ENCODE data around the gene SULT4A1.

SULT4A1 gene

GRCh38 chr22:43844560-43845545, 17.5 kb downstream of the SULT4A1 start:
- no peak for DNase-seq (ENCODE audit: low read depth)

DNA sequence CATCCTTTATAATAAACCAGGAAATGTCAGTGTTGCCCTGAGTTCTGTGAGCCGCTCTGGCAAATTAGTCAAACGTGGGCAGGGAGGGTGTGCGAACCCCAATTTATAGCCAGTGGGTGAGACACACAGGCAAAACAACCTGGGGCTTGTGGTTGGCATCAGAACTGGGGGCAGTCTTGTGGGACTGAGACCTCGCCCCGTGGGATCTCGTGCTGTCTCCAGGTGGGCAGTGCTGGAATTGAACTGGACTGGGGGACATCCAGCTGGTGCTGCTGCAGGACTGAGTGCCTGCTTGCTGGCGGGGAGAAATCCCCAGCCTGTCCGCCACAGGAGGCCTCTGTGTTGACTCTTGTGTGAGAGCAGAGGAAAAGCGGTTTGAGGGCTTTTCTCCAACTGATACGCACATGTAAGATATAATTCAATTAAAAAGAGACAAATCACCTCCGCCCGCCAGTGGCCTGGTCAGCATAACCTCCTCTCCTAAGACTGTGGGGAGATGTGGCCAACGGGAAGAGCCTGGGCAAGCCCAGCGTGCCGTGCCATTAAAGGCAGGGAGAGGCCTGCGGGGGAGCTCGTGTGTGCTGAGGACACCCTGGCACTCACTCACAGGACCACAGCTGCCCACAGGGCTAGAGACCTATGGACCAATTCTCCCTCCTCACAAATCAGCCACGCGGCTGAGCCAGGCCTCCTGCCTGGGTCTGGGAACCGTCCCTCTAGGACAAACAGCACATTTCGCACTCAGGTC, 18.4 kb downstream of the SULT4A1 start:
- DNase-seq (ENCODE audit: low read depth), result no peak

GRCh38 chr22:43841742-43842141, 20.6 kb downstream of the SULT4A1 start:
- DNase-seq (ENCODE audit: low read depth), result no peak

DNA sequence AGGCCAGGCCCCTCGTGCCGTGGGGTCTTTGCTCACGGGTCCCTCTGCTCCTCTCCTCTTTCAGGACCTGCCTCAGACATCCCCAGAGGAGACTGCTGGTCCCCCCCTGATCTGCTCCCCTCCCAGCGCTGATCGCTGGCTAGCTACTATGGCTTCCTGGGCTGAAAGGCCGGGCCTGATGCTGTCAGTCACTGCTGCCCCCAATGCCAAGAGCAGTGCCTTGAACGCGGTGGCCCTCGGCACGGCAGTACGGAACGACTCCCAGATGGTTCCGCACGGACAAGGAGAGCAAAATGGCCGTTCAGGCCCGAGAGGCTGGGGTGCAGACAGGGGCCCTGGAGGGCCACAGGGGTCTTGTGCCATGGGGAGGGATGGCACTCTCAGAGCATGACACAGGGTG, 21.5 kb downstream of the SULT4A1 start:
- DNase-seq (ENCODE audit: low read depth), result no peak

DNA sequence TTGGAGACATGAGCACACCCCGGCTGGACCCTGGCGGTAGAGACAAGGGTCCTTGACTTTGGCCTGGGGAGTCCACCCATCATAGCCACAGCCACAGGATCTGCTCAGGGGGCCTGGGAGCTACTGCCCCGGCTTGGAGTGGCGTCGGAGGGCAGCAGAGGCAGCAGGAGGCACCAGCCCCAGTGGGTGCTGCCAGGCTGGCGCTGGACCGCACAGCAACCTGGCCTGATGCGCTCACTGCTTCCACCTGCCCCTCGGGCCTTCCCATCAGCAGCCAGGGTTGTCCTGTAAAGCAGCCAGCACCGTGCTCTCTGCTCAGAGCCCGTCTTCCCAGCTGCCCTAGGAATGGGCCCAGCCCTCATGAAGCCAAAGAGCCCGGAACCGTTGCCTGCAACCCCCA, 21.9 kb downstream of the SULT4A1 start:
- DNase-seq (ENCODE audit: low read depth), result no peak

- DNase-seq (ENCODE audit: low read depth), result no peak
Observed at GRCh38 chr22:43839781-43840180, 22.5 kb downstream of the SULT4A1 start.

DNA sequence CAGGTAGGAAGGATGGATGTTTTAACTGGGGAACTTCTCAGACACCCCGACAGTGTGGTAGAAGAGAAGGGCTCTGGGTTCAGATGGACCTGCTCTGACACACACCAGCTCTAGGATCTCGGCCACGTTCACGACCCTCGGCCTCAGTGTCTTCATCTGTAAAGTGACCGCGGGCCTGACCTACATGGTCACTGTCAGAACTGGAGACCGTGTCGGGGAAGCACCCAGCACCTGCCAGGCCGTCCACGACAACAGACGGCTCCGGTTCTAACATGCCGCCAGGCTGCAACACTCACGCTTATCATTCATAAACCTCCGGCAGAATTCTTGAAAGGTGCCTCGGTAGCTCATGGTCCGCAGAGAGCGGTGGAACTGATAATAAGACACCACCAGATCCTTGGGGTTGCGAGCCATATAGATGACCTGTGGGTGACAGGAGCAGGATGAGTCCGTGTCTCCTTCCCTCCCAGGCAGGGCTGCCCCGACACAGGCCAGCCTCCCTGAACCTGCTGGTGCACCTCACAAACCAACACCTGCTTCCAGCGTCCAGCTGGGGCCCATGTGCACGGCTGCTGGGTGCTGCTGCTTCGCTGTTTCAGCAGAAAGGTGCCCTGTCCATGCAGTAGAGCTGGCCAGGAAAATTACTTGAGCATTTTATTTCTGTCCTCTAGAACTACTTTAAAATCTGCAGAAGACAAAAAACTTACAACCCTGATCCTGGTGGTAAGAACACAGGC, 23.6 kb downstream of the SULT4A1 start:
- no peak for DNase-seq (ENCODE audit: low read depth)

DNA sequence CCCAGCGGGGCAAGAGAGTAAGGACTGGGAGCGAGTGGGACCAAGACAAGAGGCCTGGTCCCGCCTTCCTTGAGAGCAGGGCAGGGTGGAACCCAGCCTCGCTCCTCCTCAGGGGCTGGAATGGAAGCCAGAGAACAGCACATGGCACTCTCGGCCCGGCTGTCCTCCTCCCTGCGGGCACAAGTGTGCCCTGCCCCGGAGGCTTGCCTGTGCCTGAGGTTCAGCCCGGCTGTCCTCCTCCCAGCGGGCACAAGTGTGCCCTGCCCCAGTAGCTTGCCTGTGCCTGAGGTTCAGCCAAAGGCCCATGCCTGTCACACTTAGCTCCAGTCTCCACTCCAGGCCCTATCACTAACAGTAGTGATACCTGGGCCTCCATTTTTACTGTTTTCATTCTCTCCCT, 24.2 kb downstream of the SULT4A1 start:
- no peak for DNase-seq (ENCODE audit: low read depth)

DNA sequence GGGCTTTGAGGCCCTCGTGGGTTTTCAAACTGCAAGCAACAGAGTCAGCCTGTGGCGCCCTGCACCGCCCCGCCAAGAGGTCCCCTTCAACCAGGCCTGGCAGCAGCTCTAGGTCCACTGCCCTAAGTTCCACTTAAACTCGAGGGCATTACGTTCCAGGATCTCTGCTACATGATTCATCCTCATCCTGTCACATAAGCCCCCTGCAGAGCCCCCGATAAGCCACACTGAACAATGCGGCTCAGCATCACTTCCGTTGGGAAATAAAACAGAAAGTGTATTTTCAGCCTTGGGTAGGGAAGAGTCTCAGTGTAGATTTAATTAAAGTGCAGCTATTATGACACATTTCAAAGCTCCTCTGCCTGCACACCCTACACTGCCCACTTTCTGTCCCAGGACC, 24.6 kb downstream of the SULT4A1 start:
- no peak for DNase-seq (ENCODE audit: low read depth)

DNA sequence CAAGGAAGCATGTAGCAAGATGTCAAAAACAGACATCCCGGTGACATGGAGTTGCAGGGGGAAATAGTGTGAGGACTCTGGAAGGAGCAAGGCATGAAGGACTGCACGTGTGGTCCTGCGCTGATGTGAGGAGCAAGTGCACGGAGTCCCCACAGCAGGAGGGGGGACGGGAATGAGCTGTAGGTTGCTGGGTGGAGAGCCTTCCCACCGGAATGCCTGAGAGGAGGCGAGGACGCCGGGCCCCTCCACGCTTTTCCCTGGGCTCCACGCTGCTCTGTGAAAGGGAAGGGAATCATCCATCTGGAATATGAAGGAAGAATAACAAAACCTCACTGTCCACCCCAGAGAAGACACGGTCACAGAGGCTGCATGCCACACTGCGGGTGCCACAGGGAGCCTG, 26.6 kb downstream of the SULT4A1 start:
- DNase-seq (ENCODE audit: low read depth), result no peak

DNA sequence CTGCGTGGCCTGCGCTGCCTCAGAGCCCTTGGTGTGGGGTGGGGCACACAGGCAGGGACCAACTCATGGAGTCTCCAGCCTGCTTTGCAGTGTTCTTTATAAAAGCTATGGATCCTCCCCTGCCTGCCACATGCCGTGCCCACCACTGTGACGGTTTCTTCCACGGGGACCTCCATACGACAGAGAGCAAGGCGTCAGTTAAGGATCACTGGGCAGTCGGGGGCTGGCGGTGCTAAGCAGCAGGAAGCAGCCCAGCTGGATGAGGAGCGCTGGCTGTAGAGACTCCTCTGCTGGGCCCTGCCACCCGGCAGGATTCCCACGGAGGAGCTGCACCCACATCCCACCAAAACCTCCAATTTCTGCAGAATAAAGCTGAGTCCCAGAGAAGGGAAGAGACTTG, 27.1 kb downstream of the SULT4A1 start:
- no peak for DNase-seq (ENCODE audit: low read depth)

- DNase-seq (ENCODE audit: low read depth), result no peak
Observed at GRCh38 chr22:43833286-43834240, 28.8 kb downstream of the SULT4A1 start.

DNA sequence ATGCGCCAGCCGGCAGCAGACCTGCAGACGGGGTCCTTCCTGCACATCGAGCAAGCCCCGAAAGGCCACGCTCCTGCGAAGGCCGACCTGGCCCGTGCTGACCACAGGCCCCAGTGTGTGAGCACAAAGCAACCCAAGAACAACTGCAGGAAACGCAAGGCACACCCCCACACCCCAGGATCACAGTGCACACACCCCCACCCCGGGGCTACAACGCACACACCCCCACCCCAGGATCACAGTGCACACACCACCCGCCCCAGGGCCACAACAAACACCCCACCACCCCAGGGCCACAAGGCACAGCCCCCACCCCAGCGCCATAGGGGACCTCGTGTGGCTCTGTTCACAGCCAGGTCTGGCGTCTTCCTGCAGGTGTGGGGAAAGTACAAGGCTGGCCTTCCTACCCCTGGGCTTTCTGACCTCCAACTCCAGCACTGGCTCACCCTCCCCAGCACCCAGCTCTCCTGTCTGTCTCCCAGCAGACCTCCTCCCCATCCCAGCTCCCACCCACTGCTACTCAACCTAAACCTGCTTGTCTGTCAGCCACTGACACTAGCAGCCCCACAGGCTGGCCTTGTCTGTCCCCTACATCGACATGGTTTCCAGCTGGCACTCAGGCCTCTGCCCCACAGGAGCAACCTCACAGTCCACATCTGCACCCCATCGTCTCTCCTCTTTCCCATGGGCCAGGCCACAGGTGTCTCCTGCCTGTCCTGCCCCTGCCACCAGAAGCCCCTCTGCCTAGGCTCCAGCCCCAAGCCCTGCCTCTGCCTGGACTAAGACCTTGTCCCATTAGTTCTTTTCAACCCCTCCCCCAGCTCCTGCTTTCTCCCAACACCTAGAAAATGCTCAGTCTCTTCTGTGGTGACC, 29.7 kb downstream of the SULT4A1 start:
- DNase-seq (ENCODE audit: low read depth), result no peak

- DNase-seq (ENCODE audit: low read depth), result no peak
Observed at GRCh38 chr22:43831561-43832392, 30.5 kb downstream of the SULT4A1 start.

DNA sequence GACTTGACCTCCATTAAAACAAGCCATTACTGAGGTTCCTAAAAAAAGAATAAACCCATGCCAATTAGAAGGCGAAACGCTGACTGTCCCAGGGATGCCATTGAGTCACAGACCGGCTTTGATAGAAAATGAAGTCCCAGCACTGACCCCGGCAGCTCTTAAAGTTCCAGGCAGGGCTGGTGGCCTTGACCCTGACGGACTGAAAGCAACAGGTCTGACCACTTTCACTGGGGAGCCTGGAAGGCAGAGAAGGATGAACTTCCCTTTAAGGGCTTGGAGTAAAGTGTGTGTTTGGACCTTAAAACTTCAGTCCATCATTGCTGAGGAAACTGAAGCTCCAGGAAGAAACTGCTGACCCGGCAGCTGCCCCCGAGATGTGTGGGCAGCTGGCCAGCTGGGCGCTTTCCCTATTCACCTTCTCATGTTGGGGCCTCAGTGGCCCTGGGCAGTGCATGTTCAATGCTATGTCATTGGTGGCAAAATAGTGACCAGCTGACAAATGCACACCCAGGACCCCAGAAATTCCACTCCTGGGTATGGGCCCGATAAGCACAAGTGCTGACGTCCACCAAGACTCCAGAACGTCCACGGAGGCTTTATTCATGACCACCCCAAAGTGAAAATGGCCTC, 31.3 kb downstream of the SULT4A1 start:
- no peak for DNase-seq (ENCODE audit: low read depth)

DNA sequence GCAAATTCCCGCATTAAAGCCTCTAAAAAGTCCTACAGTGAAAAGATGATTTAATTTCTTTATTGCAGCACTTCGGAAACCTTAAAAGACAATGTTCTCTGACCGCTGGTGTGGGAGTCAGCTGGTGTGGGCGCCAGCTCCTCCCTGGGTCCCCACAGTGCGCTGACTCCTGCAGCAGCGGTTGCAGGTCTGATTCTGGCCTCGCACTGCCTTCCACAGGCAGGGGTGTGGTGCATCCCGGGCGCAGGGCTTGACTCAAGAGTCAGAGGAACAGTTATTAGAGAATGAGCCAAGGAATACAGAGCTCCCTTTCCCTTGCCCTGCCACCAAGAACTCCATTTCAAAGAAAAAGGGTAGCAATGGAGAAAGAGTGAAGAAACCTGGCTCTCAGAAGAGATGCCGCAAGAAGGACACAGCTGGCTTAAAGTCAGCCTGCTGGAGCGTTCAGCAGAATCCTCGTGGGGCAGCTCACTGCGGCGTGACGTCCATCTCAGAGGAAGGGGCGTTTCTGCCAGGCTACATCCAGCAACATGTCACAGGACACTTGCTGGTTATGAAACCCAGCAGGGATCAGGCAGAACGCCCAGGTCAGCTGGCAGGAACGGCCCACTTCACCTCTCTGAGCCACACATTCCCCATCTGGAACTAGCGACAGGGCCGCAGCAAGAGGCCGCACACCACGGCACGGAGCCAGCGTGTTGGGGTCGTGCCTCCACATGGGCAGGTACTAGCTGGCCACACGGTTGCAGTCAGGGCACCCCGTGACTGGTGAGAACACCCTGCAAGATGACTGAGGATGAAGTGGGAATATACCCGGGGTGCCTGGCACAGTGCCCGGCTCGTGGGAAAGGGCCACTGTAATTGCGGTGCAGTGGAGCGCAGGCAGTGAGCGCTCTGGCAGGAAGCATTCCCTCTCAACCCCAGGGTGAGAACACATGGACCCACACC, 32.1 kb downstream of the SULT4A1 start:
- DNase-seq (ENCODE audit: low read depth), result no peak

GRCh38 chr22:43828998-43829782, 33.1 kb downstream of the SULT4A1 start:
- no peak for DNase-seq (ENCODE audit: low read depth)
